Cerebellar nuclear complex (tissue), 1 donor: ENCODE data around the gene MYOZ3.

Source experiments
- DNase-seq, 2 experiments: peaks; one replicate each; lab custom pipeline; 2025; lab: John Stamatoyannopoulos, UW

The MYOZ3 gene

GRCh38 chr5:150700594-150701377 is 39.7 kb downstream of the MYOZ3 start, which contains the start of gene RBM22:
Gene RBM22 (minus strand): TSS chr5:150701062. CDS start chr5:150700985, 77 bp downstream.
- DNase-seq = peak; percentile 44 to 72

- no peak for DNase-seq
Observed at GRCh38 chr5:150703762-150704161, 42.7 kb downstream of the MYOZ3 start.

- DNase-seq = no peak
Observed at GRCh38 chr5:150706776-150707390, 45.8 kb downstream of the MYOZ3 start.

GRCh38 chr5:150710165-150710564 is 49.1 kb downstream of the MYOZ3 start:
- no peak for DNase-seq

GRCh38 chr5:150723845-150724244 is 62.8 kb downstream of the MYOZ3 start:
- no peak for DNase-seq
